Measurements from ENCODE around the gene CDIP1. TPM values are rescaled to one million over a fixed set of nuclear protein-coding genes. Genes with fewer than 3 reads are reported as not detected.

The CDIP1 gene
- total RNA-seq: 18.0 and 22.2 TPM in 2 replicates

DNA sequence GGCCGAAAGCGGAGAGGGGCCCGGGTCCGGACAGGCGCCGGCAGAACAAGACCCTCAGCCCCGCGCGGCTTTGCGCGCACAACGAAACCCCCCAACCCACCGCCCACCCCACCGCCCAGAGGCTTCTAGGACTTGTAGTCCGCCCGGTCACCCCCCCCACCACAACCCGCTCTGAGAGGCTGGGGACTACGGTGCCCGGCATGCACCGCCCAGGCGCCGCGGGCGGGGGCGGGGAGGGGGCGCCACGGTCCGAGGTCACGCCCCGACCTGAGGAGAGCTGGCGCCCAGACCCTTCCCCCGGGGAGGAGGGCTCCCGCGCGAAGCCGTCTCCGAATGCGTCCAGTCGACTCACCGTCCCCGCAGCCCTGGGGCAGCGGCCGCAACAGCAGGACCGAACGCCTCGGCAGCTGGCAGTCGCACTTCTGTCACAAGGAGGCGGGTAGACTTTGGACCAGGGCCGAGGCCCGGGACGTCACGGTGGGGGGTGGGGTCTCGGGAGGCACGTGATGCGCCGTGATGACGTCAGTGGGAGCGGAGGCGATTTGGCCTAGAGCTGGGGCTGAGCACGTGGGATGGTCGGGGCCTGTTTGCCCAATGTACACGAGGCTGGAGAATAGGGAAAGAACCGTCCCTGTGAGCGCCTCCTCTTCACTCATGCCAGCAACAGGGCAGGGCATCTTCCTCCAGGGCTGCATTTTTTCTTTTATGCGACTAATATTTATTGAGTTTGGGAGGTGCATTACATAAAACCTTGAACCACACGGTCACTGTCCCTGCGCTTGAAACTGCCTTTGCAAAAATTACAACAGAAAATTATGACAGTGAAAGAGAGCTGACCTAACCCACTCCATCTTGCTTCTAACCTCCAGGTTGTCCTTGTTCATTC, at the start of gene CDIP1:
CDIP1 (minus strand) TSS at position 424 of the 886 bp plus-strand sequence. CDS start 24,643 bp downstream, outside the sequence.

DNA sequence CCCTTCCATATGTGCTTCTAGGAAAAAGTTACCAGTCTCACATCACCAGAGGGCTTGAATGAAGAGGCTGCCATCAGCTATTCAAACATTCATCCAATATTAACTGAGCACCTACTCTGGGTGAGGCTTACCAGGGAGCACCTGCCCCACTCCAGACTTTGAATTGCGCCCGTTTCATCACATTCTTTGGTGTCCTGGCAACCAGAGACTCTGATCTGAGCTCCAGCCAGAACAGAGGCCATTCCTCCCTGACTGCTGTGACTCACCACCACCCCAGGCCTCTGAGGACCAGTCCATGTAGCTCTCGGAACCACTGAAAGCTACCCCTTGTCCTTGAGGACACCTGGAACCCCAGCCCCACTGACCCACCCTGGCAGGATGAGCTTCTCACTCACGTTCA, 17.5 kb upstream of the CDIP1 start, which contains the start of gene C16orf96:
C16orf96 (plus strand) TSS at position 229 of the 400 bp plus-strand sequence; CDS start at position 379, 150 bp downstream.

DNA sequence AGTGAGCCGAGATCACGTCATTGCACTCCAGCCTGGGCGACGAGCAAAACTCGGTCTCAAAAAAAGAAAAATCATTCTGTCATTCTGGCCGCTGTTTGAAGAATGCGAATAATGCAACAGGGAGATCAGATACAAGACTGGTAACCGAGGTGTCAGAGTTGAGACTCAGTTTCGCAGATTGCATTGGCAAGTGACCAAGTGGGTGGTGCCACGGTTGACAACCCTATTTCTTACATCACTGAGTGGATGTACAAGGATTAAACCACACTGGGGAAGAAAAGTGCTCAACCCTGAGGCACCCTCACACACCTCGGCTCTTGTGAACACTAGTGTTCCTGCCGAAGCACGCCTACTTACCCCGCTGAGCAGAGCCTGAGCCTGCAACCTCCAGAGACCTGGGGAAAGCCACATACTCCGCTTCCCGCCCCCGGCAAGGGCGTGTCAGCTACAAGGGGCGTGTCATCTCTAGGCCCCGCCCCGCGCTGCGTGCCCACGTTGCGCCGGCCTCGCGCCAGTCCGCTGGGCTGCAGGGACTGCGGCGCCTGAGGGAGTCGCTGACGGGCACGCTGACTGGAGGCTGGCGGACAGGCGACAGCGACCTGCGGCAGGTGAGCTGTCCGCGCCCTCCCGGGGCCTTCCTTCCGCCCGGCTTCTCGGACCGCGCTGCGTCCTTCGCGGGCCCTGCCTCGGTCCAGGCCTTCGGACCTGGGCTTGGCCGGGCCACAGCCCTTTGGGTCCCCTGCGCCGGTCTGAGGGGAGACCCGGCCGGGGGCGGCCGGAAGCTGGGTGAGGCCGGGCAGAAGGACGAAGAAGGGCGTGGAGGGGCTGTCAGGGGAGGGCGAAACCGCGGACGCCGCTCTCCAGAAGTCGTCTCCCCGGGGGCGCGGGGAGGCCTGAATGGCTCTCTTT, 62.4 kb downstream of the CDIP1 start, which contains the start of gene HMOX2:
HMOX2 (plus strand) TSS at position 519 of the 909 bp plus-strand sequence. CDS start 29,127 bp downstream, outside the sequence.

DNA sequence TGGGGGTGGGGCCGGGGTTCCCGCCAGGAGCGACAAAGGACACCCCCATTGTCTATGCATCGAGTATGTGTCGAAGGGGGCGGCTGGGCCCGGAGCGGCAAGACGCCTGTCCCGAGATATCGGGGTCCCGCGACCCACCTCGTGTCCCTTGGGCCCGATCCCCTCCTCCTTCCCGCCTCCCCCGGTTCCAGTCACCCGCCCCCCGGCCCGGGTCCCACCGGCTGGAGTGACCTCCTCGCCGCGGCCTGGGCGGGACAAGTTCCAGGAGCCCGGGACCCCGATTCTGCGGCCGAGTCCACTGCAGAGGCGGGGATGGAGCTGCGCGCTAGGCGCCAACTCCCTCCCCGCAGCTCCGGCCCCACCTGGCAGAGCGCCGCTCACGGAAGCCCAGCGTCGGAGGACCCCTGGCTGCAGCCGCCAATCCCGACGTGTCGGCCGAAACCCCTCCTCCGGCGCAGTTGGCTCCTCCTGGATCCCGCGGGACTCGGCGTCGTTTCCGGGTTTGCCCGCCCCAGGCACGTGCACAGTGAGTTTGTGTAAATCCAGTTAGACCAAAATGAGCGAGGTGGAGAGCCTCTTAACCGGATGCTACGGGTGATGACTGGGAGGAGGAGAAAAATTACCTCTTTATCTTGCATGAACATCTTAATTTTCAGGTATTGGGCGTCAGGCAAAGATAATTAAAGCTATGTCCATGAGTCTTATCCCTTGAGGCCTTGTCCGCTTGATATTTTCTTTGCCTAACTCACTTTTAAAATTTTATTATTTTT, 64.2 kb downstream of the CDIP1 start, which contains the start of gene NMRAL1:
NMRAL1 (minus strand) TSS at position 434 of the 770 bp plus-strand sequence. CDS start 493 bp downstream, outside the sequence.

Other genes starting within 250 kb of the CDIP1 start
- gene GLIS2, start 222.7 kb downstream of the CDIP1 start, total RNA-seq: 5.7 and 8.8 TPM in 2 replicates
- gene PAM16, start 187.5 kb downstream of the CDIP1 start, total RNA-seq: 40.1 and 50.4 TPM in 2 replicates
- 94.0 and 148 TPM in 2 replicates for gene VASN, start 166.9 kb downstream of the CDIP1 start, total RNA-seq
- 9.7 and 14.0 TPM in 2 replicates for gene CORO7, start 122.2 kb downstream of the CDIP1 start, total RNA-seq
- 33.7 and 50.0 TPM in 2 replicates for gene DNAJA3, start 112.9 kb downstream of the CDIP1 start, total RNA-seq
- gene NMRAL1, start 64.1 kb downstream of the CDIP1 start, total RNA-seq: 57.8 and 86.4 TPM in 2 replicates
- 40.2 and 56.9 TPM in 2 replicates for gene HMOX2, start 62.4 kb downstream of the CDIP1 start, total RNA-seq
- gene C16orf96, start 17.6 kb upstream of the CDIP1 start, total RNA-seq: not detected in 2 replicates
- gene UBALD1, start 76.1 kb upstream of the CDIP1 start, total RNA-seq: 12.5 and 14.0 TPM in 2 replicates
- 39.0 and 55.3 TPM in 2 replicates for gene MGRN1, start 86.1 kb upstream of the CDIP1 start, total RNA-seq
- gene NUDT16L1, start 154.8 kb upstream of the CDIP1 start, total RNA-seq: 23.6 and 34.0 TPM in 2 replicates
- 9.6 and 12.3 TPM in 2 replicates for gene ANKS3, start 195.5 kb upstream of the CDIP1 start, total RNA-seq
- under 0.01 and 0.08 TPM in 2 replicates for gene DNAAF8, start 195.8 kb upstream of the CDIP1 start, total RNA-seq
- 8.4 and 12.5 TPM in 2 replicates for gene ZNF500, start 228.4 kb upstream of the CDIP1 start, total RNA-seq
- not detected in 2 replicates for gene SEPTIN12, start 249.6 kb upstream of the CDIP1 start, total RNA-seq

Data from epithelial cell of alveolus of lung (primary cell).